Caco-2 (cell line): ENCODE measurements around the gene STRN3. TPM values are rescaled to one million over a fixed set of nuclear protein-coding genes. Genes with fewer than 3 reads are reported as not detected.
"Not testable (repeated sequence)": the region's sequence is repeated elsewhere in the genome, so short reads cannot be mapped to it uniquely, and the experiment has no call there.

Source experiments
- BruUV-seq: library from RNA; stranded (reverse); fragments of 400-500 nt; replicated peaks from 2 replicates; lab custom pipeline; 2021; lab: Mats Ljungman, UMichigan
- CTCF ChIA-PET: fragments of 300-600 bp; sonication (Branson Sonifier 250); formaldehyde crosslinking; loops from one replicate; lab custom pipeline; 2022; ENCODE audit warnings: antibody characterized with exemption; lab: Charles Lee
- POLR2A ChIA-PET: fragments of 300-600 bp; sonication (Branson Sonifier 250); formaldehyde crosslinking; loops from one replicate; lab custom pipeline; 2022; ENCODE audit warnings: antibody characterized with exemption; lab: Charles Lee
- DNase-seq, 2 experiments: peaks; one replicate each; pipeline versions ENCODE4 v3.0.0 to v3.0.0-alpha.2; 2020 to 2022
- H3K27me3 ChIP-seq: replicated peaks from 2 replicates; pipeline ENCODE4 v1.6.0; 2011; ENCODE audit warnings: low read length; ENCODE audit not compliant: control insufficient read depth, insufficient read depth
- H3K36me3 ChIP-seq: 2 replicates; pipeline ENCODE4 v1.5.1; 2011; ENCODE audit warnings: low read length; ENCODE audit not compliant: control insufficient read depth, insufficient read depth
- H3K4me1 ChIP-seq: fragments of 250-450 bp; sonication (Bioruptor Pico); 2 replicates; pipeline ENCODE4 v1.5.1; 2020; ENCODE audit warnings: mild to moderate bottlenecking
- H3K4me3 ChIP-seq: 2 replicates; pipeline ENCODE4 v1.5.1; 2011; ENCODE audit warnings: low read depth, mild to moderate bottlenecking, control low read depth, low read length
- H3K9me3 ChIP-seq: fragments of 250-450 bp; sonication (Bioruptor Pico); 2 replicates; pipeline ENCODE4 v1.5.1; 2020; ENCODE audit warnings: mild to moderate bottlenecking, moderate library complexity
- H3K27ac Mint-ChIP-seq: one replicate; pipeline ENCODE4 v1.8.0; 2022; ENCODE audit warnings: mixed read lengths; ENCODE audit not compliant: unreplicated experiment
- H3K27me3 Mint-ChIP-seq: one replicate; pipeline ENCODE4 v1.8.0; 2022; ENCODE audit warnings: mixed read lengths; ENCODE audit not compliant: insufficient read depth, unreplicated experiment
- H3K36me3 Mint-ChIP-seq: one replicate; pipeline ENCODE4 v1.8.0; 2022; ENCODE audit warnings: mild to moderate bottlenecking, mixed read lengths; ENCODE audit not compliant: insufficient read depth, unreplicated experiment
- H3K4me1 Mint-ChIP-seq: one replicate; pipeline ENCODE4 v1.8.0; 2022; ENCODE audit warnings: low read depth, mixed read lengths; ENCODE audit not compliant: unreplicated experiment
- H3K4me3 Mint-ChIP-seq: one replicate; pipeline ENCODE4 v1.8.0; 2022; ENCODE audit warnings: mild to moderate bottlenecking, moderate library complexity, mixed read lengths; ENCODE audit not compliant: unreplicated experiment
- H3K9me3 Mint-ChIP-seq: one replicate; pipeline ENCODE4 v1.8.0; 2022; ENCODE audit warnings: mixed read lengths; ENCODE audit not compliant: unreplicated experiment
- CTCF ChIP-seq, 2 experiments: fragments of 200-600 bp in 1 of 2; IDR thresholded peaks; 1 replicate in 1 of 2; 2 replicates in 1 of 2; pipeline versions ENCODE4 v1.5.1 to v1.8.0; 2011 to 2022; ENCODE audit warnings: antibody characterized with exemption in 1 of 2, control low read depth in 1 of 2, inconsistent platforms in 1 of 2, low read depth in 1 of 2, low read length in 1 of 2, mild to moderate bottlenecking in 1 of 2, moderate library complexity in 1 of 2; ENCODE audit not compliant: insufficient read depth in 1 of 2, severe bottlenecking in 1 of 2, unreplicated experiment in 1 of 2
- intact Hi-C: fragments of 100-400 bp; cut with micrococcal nuclease; formaldehyde crosslinking; loops from one replicate; pipeline ENCODE4 v1.10.0; 2022; ENCODE audit not compliant: unreplicated experiment
- total RNA-seq: library from RNA; stranded (reverse); gene quantifications from 2 replicates; pipeline ENCODE4 v1.2.3, GENCODE V29; 2022

The STRN3 gene
- total RNA-seq, 1 experiment from 2014 or later, result 38.0 TPM

GRCh38 chr14:31045501-31046080 is 19.4 kb upstream of the STRN3 start:
- no peaks in the 10 kb centered on the region for H3K9me3 ChIP-seq
- no peak overlapping the region for H3K4me3 ChIP-seq
- Mint-ChIP-seq H3K36me3 (no peaks in the 10 kb centered on the region), H3K27me3 (no peaks in the 10 kb centered on the region), H3K27ac (no peak overlapping the region), H3K9me3 (no peaks in the 10 kb centered on the region), H3K4me1 (no peaks in the 10 kb centered on the region), H3K4me3 (no peak overlapping the region)
- no peaks in the 10 kb centered on the region for H3K27me3 ChIP-seq
- CTCF ChIA-PET, result no interaction called here
- no peak for DNase-seq
- POLR2A ChIA-PET, result interaction anchor here (0.6 kb wide), 1 partner anchor 488 kb away, joined by 3 read pairs; no protein-coding TSS in a partner anchor
- intact Hi-C loops, result no loop called here
- TF ChIP-seq CTCF (IDR thresholded peaks at IDR 0.05; ENCODE audit: insufficient read depth in 1 of 2, low read depth in 1 of 2, low read length in 1 of 2, severe bottlenecking in 1 of 2, unreplicated experiment in 1 of 2), result no peak
- no peaks in the 10 kb centered on the region for H3K36me3 ChIP-seq
- no TSS peak for BruUV-seq
- no peaks in the 10 kb centered on the region for H3K4me1 ChIP-seq

- Mint-ChIP-seq H3K27ac (no peak overlapping the region), H3K27me3 (no peaks in the 10 kb centered on the region), H3K9me3 (no peaks in the 10 kb centered on the region), H3K36me3 (no peaks in the 10 kb centered on the region), H3K4me3 (no peak overlapping the region), H3K4me1 (no peaks in the 10 kb centered on the region)
- TF ChIP-seq CTCF (IDR thresholded peaks at IDR 0.05; ENCODE audit: insufficient read depth in 1 of 2, low read depth in 1 of 2, low read length in 1 of 2, severe bottlenecking in 1 of 2, unreplicated experiment in 1 of 2), result no peak
- no peak overlapping the region for H3K4me3 ChIP-seq
- no peaks in the 10 kb centered on the region for H3K36me3 ChIP-seq
- intact Hi-C loops, result no loop called here
- CTCF ChIA-PET, result no interaction called here
- no peaks in the 10 kb centered on the region for H3K27me3 ChIP-seq
- BruUV-seq, result no TSS peak
- POLR2A ChIA-PET, result no interaction called here
- no peaks in the 10 kb centered on the region; the same call in 1 of the 2 replicates for H3K4me1 ChIP-seq
- DNase-seq, result no peak
- no peaks in the 10 kb centered on the region for H3K9me3 ChIP-seq
Measured at GRCh38 chr14:31043379-31043778, 17.2 kb upstream of the STRN3 start.

GRCh38 chr14:31042893-31043292 is 16.7 kb upstream of the STRN3 start:
- H3K36me3 Mint-ChIP-seq, H3K4me3 Mint-ChIP-seq, H3K4me3 ChIP-seq, H3K27me3 Mint-ChIP-seq, DNase-seq, H3K36me3 ChIP-seq, H3K27ac Mint-ChIP-seq, H3K4me1 Mint-ChIP-seq, CTCF ChIA-PET, intact Hi-C loops, BruUV-seq, H3K9me3 Mint-ChIP-seq, H3K27me3 ChIP-seq, H3K9me3 ChIP-seq, POLR2A ChIA-PET, H3K4me1 ChIP-seq: not testable (repeated sequence)
